ENCODE measurements around the gene SCN8A. TPM values are rescaled to one million over a fixed set of nuclear protein-coding genes. Genes with fewer than 3 reads are reported as not detected.
"Not testable (repeated sequence)": the region's sequence is repeated elsewhere in the genome, so short reads cannot be mapped to it uniquely, and the experiment has no call there.

Gene SCN8A
- total RNA-seq, 1 donor from 2014 or later, result 2.7 TPM

DNA sequence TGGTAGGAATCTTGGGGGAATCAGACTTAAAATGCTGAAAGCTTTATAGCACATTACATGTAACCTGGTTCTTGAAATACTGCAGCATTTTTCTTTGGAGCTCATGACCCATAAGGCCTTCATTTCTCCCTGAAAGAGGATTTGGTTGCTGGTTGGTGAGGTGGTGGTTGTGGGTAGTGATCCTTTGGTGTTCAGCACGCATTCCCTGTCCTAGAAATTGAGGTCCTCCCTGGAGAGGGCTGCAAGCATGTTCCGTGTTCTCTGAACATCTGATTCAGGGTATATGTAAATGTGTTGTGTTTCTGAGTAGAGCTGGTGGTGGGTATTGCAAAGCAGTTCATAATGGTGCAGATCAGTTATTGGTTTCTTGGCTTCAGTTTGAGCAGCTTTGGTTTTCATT, 2.0 kb downstream of the SCN8A start:
- Mint-ChIP-seq H3K27ac (no peak overlapping the region), H3K4me1 (peaks cover 14% of the 10 kb centered on the region), H3K36me3 (no peaks in the 10 kb centered on the region), H3K27me3 (ENCODE audit: low read depth) (peaks cover 56% of the 10 kb centered on the region), H3K4me3 (peak overlapping the region; percentile 13), H3K9me3 (no peaks in the 10 kb centered on the region)
- no peak for DNase-seq (ENCODE audit: low spot score in 2 of 2, unreplicated experiment in 2 of 2)
- TF ChIP-seq, protein P1, sequence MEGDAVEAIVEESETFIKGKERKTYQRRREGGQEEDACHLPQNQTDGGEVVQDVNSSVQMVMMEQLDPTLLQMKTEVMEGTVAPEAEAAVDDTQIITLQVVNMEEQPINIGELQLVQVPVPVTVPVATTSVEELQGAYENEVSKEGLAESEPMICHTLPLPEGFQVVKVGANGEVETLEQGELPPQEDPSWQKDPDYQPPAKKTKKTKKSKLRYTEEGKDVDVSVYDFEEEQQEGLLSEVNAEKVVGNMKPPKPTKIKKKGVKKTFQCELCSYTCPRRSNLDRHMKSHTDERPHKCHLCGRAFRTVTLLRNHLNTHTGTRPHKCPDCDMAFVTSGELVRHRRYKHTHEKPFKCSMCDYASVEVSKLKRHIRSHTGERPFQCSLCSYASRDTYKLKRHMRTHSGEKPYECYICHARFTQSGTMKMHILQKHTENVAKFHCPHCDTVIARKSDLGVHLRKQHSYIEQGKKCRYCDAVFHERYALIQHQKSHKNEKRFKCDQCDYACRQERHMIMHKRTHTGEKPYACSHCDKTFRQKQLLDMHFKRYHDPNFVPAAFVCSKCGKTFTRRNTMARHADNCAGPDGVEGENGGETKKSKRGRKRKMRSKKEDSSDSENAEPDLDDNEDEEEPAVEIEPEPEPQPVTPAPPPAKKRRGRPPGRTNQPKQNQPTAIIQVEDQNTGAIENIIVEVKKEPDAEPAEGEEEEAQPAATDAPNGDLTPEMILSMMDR (IDR thresholded peaks at IDR 0.05; ENCODE audit: unreplicated experiment), result no peak

DNA sequence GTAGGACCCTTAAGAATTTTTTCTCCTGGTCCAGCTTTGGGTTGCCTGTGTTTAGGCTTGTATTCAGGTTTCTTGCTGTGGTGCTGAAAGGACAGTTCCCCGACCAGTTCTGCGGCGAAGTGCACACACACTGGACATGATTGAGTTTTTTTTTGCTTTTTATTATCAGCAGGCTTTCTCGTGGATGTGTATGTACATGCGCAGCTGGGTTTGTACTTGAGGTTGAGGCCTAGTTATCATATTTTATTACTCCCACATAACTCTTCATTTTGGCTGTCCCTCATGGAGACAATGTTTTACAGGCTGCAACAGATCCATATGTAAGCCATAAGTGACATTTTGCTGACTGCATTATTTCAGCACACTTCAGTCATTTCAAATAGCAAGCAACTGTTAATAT, 2.5 kb downstream of the SCN8A start:
- Mint-ChIP-seq H3K4me3 (no peak overlapping the region), H3K4me1 (peaks cover 14% of the 10 kb centered on the region), H3K27ac (no peak overlapping the region), H3K36me3 (no peaks in the 10 kb centered on the region), H3K9me3 (no peaks in the 10 kb centered on the region), H3K27me3 (ENCODE audit: low read depth) (peaks cover 59% of the 10 kb centered on the region)
- DNase-seq (ENCODE audit: low spot score in 2 of 2, unreplicated experiment in 2 of 2), result peak; percentile 35 to 41
- TF ChIP-seq, protein P1 (IDR thresholded peaks at IDR 0.05; ENCODE audit: unreplicated experiment), result no peak

DNA sequence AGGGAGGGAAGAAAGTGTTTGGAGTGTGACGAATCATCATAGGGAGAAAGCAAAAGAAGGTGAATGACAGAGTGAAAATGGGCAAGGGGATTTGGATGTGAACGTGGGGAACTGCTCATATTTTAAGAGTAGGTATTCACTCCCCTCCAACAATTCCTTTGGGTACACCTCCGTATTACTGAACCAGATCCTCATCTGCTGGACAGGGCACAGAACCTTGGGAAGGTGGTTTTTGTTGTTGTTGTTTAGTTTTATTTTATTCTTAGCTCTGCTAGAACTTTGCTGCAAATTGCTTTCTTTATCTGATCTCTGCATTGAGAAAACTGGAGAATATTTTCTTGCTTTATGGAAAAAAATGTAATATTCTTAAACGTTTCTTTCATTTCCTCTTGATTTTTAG, 7.1 kb downstream of the SCN8A start:
- H3K27ac Mint-ChIP-seq, result no peak overlapping the region
- H3K36me3 Mint-ChIP-seq, result no peaks in the 10 kb centered on the region
- no peaks in the 10 kb centered on the region for H3K4me1 Mint-ChIP-seq
- H3K4me3 Mint-ChIP-seq, result no peak overlapping the region
- H3K27me3 Mint-ChIP-seq (ENCODE audit: low read depth), result peaks cover 27% of the 10 kb centered on the region
- TF ChIP-seq, protein P1 (IDR thresholded peaks at IDR 0.05; ENCODE audit: unreplicated experiment), result no peak
- no peak for DNase-seq (ENCODE audit: low spot score in 2 of 2, unreplicated experiment in 2 of 2)
- H3K9me3 Mint-ChIP-seq, result no peaks in the 10 kb centered on the region

DNA sequence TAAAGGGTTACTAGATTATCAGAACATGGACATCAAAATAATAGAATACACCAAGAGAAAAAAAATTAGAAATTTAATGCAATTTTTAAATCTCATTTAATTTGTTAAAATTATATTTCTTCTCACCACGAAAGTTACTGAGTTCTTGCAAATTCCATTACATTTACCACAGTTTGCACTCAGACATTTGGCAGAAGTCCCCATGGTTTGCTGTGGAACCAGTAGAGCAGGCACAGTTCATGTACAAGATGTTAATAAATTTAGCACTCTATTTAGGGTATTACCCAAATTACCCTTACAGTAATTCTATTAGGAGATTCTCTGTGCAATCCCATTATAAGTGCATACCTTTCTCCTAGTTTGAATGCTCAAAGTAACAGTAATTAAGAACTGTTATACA, 9.7 kb downstream of the SCN8A start:
- H3K4me3 Mint-ChIP-seq, result no peak overlapping the region
- no peaks in the 10 kb centered on the region for H3K36me3 Mint-ChIP-seq

DNA sequence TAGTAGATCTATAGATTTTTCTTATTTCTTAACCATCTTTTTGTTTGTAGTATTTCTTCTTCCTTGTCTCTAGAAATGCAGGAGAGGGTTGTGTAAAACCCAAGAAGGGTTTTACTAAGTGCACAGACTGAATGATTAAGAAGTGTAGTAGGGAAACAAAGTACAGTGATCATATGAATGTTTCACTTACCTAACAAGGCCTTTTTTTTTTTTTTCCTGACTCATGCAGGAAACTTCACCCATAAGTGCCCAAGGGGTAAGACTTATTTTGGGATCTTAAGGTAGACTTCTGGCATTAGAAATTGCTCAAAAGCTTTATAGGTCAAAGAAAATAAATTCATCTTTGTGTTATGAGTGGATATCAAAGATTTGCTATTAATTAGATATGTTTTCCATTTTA, 10.2 kb downstream of the SCN8A start:
- Mint-ChIP-seq H3K36me3 (no peaks in the 10 kb centered on the region), H3K27ac (no peak overlapping the region), H3K27me3 (ENCODE audit: low read depth) (peaks cover 19% of the 10 kb centered on the region), H3K4me1 (no peaks in the 10 kb centered on the region), H3K9me3 (peaks cover 7% of the 10 kb centered on the region), H3K4me3 (no peak overlapping the region)
- no peak for DNase-seq (ENCODE audit: low spot score in 2 of 2, unreplicated experiment in 2 of 2)
- TF ChIP-seq, protein P1 (IDR thresholded peaks at IDR 0.05; ENCODE audit: unreplicated experiment), result no peak

More for the DNA sequence above, 9.7 kb downstream of the SCN8A start:
- TF ChIP-seq, protein P1 (IDR thresholded peaks at IDR 0.05; ENCODE audit: unreplicated experiment), result no peak
- peaks cover 2% of the 10 kb centered on the region for H3K9me3 Mint-ChIP-seq
- no peaks in the 10 kb centered on the region for H3K4me1 Mint-ChIP-seq
- no peak overlapping the region for H3K27ac Mint-ChIP-seq
- H3K27me3 Mint-ChIP-seq (ENCODE audit: low read depth), result peaks cover 21% of the 10 kb centered on the region
- DNase-seq (ENCODE audit: low spot score in 2 of 2, unreplicated experiment in 2 of 2), result no peak

DNA sequence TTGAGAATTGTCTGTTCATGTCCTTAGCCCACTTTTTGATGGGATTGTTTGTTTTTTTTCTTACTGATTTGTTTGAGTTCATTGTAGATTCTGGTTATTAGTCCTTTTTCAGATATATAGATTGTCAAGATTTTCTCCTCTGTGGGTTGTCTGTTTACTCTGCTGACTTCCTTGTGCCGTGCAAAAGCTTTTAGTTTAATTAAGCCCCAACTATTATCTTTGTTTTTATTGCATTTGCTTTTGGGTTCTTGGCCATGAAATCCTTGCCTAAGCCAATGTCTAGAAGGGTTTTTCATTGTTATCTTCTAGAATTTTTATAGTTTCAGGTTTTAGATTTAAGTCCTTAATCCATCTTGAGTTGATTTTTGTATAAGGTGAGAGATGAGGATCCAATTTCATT, 14.9 kb downstream of the SCN8A start:
- not testable (repeated sequence) for H3K36me3 Mint-ChIP-seq; H3K27me3 Mint-ChIP-seq (ENCODE audit: low read depth); DNase-seq (ENCODE audit: low spot score in 2 of 2, unreplicated experiment in 2 of 2); H3K27ac Mint-ChIP-seq; H3K4me3 Mint-ChIP-seq; H3K4me1 Mint-ChIP-seq
- H3K9me3 Mint-ChIP-seq, result peaks cover 25% of the 10 kb centered on the region

DNA sequence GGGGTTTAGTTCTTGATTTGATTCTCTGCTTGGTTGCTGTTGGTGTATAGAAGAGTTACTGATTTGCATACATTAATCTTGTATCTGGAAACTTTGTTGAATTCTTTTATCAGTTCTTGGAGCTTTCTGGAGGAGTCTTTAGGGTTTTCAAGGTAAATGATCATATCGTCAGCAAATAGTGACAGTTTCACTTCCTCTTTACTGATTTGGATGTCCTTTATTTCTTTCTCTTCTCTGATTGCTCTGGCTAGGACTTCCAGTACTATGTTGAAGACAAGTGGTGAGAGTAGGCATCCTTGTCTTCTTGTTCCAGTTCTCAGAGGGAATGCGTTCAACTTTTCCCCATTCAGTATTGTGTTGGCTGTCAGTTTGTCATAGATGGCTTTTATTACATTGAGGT, 16.2 kb downstream of the SCN8A start:
- H3K4me1 Mint-ChIP-seq; H3K27ac Mint-ChIP-seq; H3K36me3 Mint-ChIP-seq; H3K27me3 Mint-ChIP-seq (ENCODE audit: low read depth); DNase-seq (ENCODE audit: low spot score in 2 of 2, unreplicated experiment in 2 of 2); H3K4me3 Mint-ChIP-seq: not testable (repeated sequence)
- H3K9me3 Mint-ChIP-seq, result peaks cover 25% of the 10 kb centered on the region
